ENCODE measurements around the gene GADD45GIP1.

The GADD45GIP1 gene

DNA sequence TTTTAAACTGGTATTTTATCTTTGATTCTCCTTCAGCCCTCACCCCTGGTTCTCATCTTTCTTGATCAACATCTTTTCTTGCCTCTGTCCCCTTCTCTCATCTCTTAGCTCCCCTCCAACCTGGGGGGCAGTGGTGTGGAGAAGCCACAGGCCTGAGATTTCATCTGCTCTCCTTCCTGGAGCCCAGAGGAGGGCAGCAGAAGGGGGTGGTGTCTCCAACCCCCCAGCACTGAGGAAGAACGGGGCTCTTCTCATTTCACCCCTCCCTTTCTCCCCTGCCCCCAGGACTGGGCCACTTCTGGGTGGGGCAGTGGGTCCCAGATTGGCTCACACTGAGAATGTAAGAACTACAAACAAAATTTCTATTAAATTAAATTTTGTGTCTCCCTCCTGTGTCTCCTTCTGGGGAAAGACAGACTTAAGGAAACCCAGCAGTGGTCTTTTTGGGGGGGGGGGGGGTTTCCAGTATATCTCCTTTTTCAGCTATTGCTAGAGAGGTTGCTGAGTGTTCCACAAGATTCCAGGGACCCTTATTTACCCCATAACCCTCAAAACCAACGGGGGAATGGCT, 12.8 kb downstream of the GADD45GIP1 start:
- Histone ChIP-seq H3K4me1 (ENCODE audit: control insufficient read depth, low read length) (peaks cover 66% of the 10 kb centered on the region), H3K9me3 (ENCODE audit: control insufficient read depth, insufficient read depth, low read length) (no peaks in the 10 kb centered on the region), H4K20me1 (ENCODE audit: control insufficient read depth, insufficient read depth, low read depth, low read length) (peaks cover 16% of the 10 kb centered on the region), H3K27me3 (ENCODE audit: control insufficient read depth, low read length) (no peaks in the 10 kb centered on the region), H3K9me2 (replicated peaks; ENCODE audit: control insufficient read depth, low read length) (no peaks in the 10 kb centered on the region), H3K4me2 (ENCODE audit: low read length) (peak overlapping the region; percentile 86), H3K27ac (ENCODE audit: low read depth, low read length) (peak overlapping the region; percentile 76), H3F3A (ENCODE audit: control insufficient read depth, insufficient read depth) (peaks cover 61% of the 10 kb centered on the region), H3K79me2 (ENCODE audit: control insufficient read depth, low read length) (peaks cover 62% of the 10 kb centered on the region), H3K36me3 (ENCODE audit: control insufficient read depth, low read length) (peaks cover 92% of the 10 kb centered on the region), H3K4me3 (ENCODE audit: low read length) (no peak overlapping the region; the same call in 1 of the 2 replicates)
- TF ChIP-seq EZH2phosphoT487 (IDR thresholded peaks at IDR 0.05; ENCODE audit: borderline replicate concordance, low read length), result no peak

DNA sequence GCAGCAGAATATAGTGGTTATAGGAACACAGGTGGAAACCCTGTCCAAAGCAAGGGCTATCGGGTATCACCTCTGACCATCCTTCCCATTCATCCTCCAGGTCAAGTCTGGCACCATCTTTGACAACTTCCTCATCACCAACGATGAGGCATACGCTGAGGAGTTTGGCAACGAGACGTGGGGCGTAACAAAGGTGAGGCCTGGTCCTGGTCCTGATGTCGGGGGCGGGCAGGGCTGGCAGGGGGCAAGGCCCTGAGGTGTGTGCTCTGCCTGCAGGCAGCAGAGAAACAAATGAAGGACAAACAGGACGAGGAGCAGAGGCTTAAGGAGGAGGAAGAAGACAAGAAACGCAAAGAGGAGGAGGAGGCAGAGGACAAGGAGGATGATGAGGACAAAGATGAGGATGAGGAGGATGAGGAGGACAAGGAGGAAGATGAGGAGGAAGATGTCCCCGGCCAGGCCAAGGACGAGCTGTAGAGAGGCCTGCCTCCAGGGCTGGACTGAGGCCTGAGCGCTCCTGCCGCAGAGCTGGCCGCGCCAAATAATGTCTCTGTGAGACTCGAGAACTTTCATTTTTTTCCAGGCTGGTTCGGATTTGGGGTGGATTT, 13.5 kb downstream of the GADD45GIP1 start:
- Histone ChIP-seq H3K4me2 (ENCODE audit: low read length) (peak overlapping the region; percentile 48), H3K27me3 (ENCODE audit: control insufficient read depth, low read length) (no peaks in the 10 kb centered on the region), H3K4me1 (ENCODE audit: control insufficient read depth, low read length) (peaks cover 66% of the 10 kb centered on the region), H3K9me2 (replicated peaks; ENCODE audit: control insufficient read depth, low read length) (no peaks in the 10 kb centered on the region), H3K4me3 (ENCODE audit: low read length) (peak overlapping the region; percentile 31; the same call in 1 of the 2 replicates), H3K36me3 (ENCODE audit: control insufficient read depth, low read length) (peaks cover 92% of the 10 kb centered on the region), H3K27ac (ENCODE audit: low read depth, low read length) (0 out of 2 replicates have a peak overlapping the region, but pooled peaks have one; percentile 9), H3F3A (ENCODE audit: control insufficient read depth, insufficient read depth) (peaks cover 67% of the 10 kb centered on the region), H3K79me2 (ENCODE audit: control insufficient read depth, low read length) (peaks cover 62% of the 10 kb centered on the region), H3K9me3 (ENCODE audit: control insufficient read depth, insufficient read depth, low read length) (no peaks in the 10 kb centered on the region), H4K20me1 (ENCODE audit: control insufficient read depth, insufficient read depth, low read depth, low read length) (peaks cover 22% of the 10 kb centered on the region)
- TF ChIP-seq, protein P1, sequence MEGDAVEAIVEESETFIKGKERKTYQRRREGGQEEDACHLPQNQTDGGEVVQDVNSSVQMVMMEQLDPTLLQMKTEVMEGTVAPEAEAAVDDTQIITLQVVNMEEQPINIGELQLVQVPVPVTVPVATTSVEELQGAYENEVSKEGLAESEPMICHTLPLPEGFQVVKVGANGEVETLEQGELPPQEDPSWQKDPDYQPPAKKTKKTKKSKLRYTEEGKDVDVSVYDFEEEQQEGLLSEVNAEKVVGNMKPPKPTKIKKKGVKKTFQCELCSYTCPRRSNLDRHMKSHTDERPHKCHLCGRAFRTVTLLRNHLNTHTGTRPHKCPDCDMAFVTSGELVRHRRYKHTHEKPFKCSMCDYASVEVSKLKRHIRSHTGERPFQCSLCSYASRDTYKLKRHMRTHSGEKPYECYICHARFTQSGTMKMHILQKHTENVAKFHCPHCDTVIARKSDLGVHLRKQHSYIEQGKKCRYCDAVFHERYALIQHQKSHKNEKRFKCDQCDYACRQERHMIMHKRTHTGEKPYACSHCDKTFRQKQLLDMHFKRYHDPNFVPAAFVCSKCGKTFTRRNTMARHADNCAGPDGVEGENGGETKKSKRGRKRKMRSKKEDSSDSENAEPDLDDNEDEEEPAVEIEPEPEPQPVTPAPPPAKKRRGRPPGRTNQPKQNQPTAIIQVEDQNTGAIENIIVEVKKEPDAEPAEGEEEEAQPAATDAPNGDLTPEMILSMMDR (IDR thresholded peaks at IDR 0.05; ENCODE audit: low read depth, low read length, poor library complexity, severe bottlenecking), result no peak
- no peak for TF ChIP-seq EZH2phosphoT487 (IDR thresholded peaks at IDR 0.05; ENCODE audit: borderline replicate concordance, low read length)

DNA sequence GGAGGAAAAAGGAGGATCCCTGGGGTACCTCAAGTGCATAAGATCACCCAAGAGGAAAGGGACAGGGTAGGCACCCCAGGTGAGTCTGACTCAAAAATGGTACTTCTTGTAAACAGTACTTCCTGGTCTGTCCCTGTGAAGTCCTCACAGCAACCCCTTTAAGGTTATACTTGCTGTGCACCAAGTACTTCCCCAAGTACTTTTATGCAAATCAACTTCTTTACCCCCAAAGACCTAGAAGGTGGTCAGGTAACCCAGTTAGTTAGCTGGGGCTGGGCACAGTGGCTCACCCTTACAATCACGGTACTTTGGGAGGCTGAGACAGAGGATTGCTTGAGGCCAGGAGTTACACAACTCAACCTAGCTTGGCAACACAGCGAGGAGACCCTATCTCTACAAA, 16.1 kb downstream of the GADD45GIP1 start:
- peaks cover 22% of the 10 kb centered on the region for H4K20me1 ChIP-seq (ENCODE audit: control insufficient read depth, insufficient read depth, low read depth, low read length)
- H3K79me2 ChIP-seq (ENCODE audit: control insufficient read depth, low read length), result peaks cover 38% of the 10 kb centered on the region
- no peaks in the 10 kb centered on the region for H3K9me2 ChIP-seq (replicated peaks; ENCODE audit: control insufficient read depth, low read length)
- H3K36me3 ChIP-seq (ENCODE audit: control insufficient read depth, low read length), result peaks cover 67% of the 10 kb centered on the region
- H3K27ac ChIP-seq (ENCODE audit: low read depth, low read length), result peak overlapping the region; percentile 75
- peak overlapping the region; percentile 85 for H3K4me2 ChIP-seq (ENCODE audit: low read length)
- H3K27me3 ChIP-seq (ENCODE audit: control insufficient read depth, low read length), result no peaks in the 10 kb centered on the region
- peaks cover 79% of the 10 kb centered on the region for H3F3A ChIP-seq (ENCODE audit: control insufficient read depth, insufficient read depth)
- H3K9me3 ChIP-seq (ENCODE audit: control insufficient read depth, insufficient read depth, low read length), result no peaks in the 10 kb centered on the region
- peaks cover 73% of the 10 kb centered on the region for H3K4me1 ChIP-seq (ENCODE audit: control insufficient read depth, low read length)
- no peak for TF ChIP-seq EZH2phosphoT487 (IDR thresholded peaks at IDR 0.05; ENCODE audit: borderline replicate concordance, low read length)
- TF ChIP-seq, protein P1 (IDR thresholded peaks at IDR 0.05; ENCODE audit: low read depth, low read length, poor library complexity, severe bottlenecking), result no peak
- H3K4me3 ChIP-seq (ENCODE audit: low read length), result peak overlapping the region; percentile 86

DNA sequence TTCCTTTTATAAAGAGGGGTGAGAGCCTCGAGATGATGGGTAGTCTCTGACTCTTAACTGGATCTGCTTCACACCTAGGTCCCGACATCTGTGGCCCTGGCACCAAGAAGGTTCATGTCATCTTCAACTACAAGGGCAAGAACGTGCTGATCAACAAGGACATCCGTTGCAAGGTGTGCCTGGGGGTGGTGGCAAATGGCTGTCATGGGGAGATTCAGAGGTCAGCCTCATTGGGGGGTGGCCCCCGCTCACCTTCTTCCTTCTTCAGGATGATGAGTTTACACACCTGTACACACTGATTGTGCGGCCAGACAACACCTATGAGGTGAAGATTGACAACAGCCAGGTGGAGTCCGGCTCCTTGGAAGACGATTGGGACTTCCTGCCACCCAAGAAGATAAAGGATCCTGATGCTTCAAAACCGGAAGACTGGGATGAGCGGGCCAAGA, 17.0 kb downstream of the GADD45GIP1 start:
- Histone ChIP-seq H3K79me2 (ENCODE audit: control insufficient read depth, low read length) (peaks cover 35% of the 10 kb centered on the region), H3F3A (ENCODE audit: control insufficient read depth, insufficient read depth) (peaks cover 75% of the 10 kb centered on the region), H3K27ac (ENCODE audit: low read depth, low read length) (peak overlapping the region; percentile 75)

More for the DNA sequence above, 17.0 kb downstream of the GADD45GIP1 start:
- Histone ChIP-seq H3K4me3 (ENCODE audit: low read length) (peak overlapping the region; percentile 86), H3K4me2 (ENCODE audit: low read length) (peak overlapping the region; percentile 85), H3K36me3 (ENCODE audit: control insufficient read depth, low read length) (peaks cover 62% of the 10 kb centered on the region), H3K9me3 (ENCODE audit: control insufficient read depth, insufficient read depth, low read length) (no peaks in the 10 kb centered on the region), H4K20me1 (ENCODE audit: control insufficient read depth, insufficient read depth, low read depth, low read length) (peaks cover 22% of the 10 kb centered on the region), H3K4me1 (ENCODE audit: control insufficient read depth, low read length) (peaks cover 68% of the 10 kb centered on the region), H3K9me2 (replicated peaks; ENCODE audit: control insufficient read depth, low read length) (no peaks in the 10 kb centered on the region), H3K27me3 (ENCODE audit: control insufficient read depth, low read length) (no peaks in the 10 kb centered on the region)
- no peak for TF ChIP-seq EZH2phosphoT487 (IDR thresholded peaks at IDR 0.05; ENCODE audit: borderline replicate concordance, low read length)
- TF ChIP-seq, protein P1 (IDR thresholded peaks at IDR 0.05; ENCODE audit: low read depth, low read length, poor library complexity, severe bottlenecking), result no peak
